GM12874 (cell line): ENCODE results near the gene NMT1.
A peak's percentile ranks its signal among the peaks of the same experiment; 100 is the strongest.

Experiments
- TF ChIP-seq, protein P1 (sequence below): IDR thresholded peaks from 2 replicates; pipeline ENCODE4 v1.5.1; 2011; ENCODE audit warnings: low read depth, mild to moderate bottlenecking, control low read depth, low read length, moderate library complexity; ENCODE audit not compliant: insufficient read depth

The NMT1 gene

DNA sequence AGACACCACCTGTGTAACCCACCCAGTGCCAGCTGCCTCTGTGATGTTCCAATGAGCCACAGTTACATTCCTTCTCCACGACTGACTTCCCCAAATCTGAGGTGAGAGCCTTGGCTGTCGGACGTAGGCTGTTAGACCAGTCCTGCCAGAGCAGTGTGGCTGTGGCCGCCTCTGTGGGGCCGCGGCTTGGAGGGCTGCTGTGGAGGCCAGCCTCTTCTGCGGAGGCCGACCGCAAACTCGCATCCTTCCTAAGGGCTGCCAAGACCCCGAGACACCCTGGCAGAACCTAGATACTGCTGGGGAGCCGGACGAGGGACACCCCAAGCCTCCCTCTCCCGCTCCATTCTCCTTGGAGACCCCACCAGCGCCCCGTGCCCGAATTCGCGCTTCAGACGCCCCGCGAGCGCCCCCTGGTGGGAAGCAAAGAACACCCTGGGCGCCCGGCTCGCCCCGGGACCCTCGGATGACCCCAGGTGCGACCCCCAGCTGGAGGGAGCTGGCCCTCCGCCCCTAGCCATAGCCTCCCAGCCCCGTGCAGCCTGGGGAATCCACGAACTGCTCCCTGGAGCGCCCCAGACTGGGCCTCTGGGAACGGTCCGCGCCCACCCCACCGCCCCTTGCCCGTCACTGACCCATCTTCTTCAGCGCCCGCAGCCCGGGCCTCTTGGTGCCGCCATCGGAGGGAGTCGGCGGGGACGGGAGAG, 70.7 kb downstream of the NMT1 start:
- TF ChIP-seq, protein P1, sequence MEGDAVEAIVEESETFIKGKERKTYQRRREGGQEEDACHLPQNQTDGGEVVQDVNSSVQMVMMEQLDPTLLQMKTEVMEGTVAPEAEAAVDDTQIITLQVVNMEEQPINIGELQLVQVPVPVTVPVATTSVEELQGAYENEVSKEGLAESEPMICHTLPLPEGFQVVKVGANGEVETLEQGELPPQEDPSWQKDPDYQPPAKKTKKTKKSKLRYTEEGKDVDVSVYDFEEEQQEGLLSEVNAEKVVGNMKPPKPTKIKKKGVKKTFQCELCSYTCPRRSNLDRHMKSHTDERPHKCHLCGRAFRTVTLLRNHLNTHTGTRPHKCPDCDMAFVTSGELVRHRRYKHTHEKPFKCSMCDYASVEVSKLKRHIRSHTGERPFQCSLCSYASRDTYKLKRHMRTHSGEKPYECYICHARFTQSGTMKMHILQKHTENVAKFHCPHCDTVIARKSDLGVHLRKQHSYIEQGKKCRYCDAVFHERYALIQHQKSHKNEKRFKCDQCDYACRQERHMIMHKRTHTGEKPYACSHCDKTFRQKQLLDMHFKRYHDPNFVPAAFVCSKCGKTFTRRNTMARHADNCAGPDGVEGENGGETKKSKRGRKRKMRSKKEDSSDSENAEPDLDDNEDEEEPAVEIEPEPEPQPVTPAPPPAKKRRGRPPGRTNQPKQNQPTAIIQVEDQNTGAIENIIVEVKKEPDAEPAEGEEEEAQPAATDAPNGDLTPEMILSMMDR: peak; percentile 81

DNA sequence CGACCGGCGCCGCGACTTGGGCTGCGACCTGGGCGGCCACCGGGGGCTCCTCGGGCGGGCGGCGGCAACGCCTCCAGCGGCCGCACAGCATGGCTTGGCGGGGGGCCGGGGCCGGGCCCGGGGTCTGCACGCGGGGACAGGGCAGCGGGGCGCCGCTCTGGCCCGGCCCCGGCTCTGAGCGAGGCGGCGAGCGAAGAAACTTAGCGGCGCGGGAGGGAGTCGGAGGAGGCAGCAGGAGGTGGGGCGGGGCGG, 71.1 kb downstream of the NMT1 start, which contains the start of gene PLCD3:
Gene PLCD3 (minus strand): TSS at position 196 of the 252 bp plus-strand sequence. CDS start 105 bp downstream, at position 91.
- TF ChIP-seq, protein P1: no peak

DNA sequence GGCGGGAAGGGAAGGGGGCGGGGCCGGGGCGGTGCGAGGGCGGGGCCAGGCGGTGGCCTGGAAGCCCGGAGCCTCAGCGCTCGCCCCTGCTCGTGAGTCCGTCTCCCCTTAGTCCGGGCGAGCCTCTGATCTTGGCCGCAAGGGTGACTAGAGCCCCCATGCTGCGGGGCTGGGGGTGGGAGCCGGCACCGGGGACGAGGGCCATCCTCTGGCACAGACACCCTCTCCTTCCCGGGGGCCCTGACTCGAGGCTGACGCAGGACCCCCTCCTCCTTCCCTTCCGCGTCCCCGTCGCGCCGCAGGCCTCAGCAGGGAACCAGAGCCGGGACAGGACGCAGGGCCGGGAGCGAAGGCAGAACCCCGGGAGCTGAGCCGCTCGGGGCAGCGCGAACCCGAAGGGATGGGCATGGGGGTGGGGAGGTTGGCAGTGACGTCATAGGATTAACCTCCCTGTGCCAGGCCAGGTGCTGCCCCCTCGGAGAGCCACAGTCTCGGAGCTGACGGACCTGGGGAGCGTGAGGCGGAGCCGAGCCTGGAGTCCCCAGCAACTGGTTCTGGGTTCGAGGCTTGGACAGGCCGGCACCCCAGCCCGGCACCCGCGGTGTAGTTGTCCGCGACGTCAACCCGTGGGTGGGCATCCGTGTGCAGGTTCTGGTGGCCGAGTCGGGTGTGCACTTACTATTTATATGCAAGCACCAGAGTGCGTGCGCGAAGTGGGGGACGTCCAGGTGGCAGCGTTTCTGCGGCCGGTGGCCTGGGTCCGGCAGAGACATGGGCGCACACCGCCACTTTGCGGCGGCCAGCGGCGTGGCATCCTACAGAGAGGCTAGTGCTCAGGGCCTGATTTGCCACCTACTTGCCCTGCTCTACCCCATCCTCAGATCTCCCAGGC, 71.7 kb downstream of the NMT1 start:
- TF ChIP-seq, protein P1: peak; percentile 95

DNA sequence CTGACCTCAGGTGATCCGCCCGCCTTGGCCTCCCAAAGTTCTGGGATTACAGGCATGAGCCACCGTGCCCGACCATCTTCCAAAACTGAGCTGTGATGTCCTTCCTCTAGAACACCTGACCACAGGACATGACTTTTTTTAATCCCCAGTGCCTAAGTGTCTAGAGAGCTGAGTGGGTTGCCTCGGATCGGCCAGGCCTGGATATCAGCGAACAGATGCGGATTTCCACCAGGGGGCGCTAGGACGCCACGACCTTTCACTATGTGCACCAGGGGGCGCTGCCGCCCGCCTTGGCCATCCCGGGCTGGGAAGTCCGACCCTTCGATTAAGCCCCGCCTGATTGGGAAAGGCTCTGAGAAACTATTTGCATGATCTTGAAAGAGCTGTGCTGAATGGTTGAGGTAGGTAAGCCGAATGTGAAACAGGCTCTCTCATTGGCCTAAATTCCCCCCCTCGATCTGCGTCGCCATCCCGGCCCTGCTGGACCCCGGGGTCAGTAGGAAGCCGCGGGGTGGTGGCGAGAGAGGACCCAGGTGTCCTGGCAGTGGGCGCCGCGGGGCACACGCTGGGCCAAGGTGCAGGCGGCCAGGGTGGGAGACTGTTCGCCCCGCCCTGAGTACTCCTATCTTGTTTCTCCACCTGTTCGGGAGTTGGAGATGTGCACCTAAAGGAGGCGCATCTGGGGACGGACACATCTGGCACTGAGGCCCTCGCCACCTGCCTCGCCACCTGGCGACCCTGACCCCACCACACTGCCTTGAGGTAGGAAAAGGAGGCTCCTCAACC, 74.3 kb downstream of the NMT1 start, which contains the start of gene ACBD4:
Gene ACBD4 (plus strand): TSS at position 496 of the 786 bp plus-strand sequence. CDS start 458 bp downstream, outside the sequence.
- TF ChIP-seq, protein P1: peak; percentile 100

DNA sequence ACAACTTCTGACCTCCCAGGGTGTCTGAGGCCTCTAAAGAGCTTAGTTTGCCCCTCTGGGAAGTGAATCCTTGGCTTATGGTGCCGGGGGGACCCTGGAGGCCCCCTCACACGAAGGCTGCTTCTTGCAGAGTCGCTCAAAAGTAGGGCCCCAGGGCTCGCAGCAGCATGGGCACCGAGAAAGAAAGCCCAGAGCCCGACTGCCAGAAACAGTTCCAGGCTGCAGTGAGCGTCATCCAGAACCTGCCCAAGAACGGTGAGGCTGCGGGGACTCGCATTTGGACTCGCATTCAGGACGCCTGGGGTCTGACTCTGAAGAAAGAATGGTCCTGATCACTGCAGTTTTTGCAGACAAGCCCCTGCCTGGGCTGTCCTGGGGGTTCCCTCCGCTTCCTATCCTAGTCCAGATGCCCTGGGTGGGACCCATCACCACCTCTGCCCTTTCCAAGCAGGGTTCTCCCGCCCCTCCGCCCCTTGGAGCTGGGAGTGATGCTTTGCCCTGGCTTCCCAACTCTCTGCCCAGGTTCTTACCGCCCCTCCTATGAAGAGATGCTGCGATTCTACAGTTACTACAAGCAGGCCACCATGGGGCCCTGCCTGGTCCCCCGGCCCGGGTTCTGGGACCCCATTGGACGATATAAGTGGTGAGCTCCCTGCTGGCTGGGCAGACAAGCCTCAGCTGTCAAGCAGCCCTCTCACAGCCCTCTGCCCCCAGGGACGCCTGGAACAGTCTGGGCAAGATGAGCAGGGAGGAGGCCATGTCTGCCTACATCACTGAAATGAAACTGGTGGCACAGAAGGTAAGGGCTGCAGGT, 75.1 kb downstream of the NMT1 start:
- TF ChIP-seq, protein P1: no peak

DNA sequence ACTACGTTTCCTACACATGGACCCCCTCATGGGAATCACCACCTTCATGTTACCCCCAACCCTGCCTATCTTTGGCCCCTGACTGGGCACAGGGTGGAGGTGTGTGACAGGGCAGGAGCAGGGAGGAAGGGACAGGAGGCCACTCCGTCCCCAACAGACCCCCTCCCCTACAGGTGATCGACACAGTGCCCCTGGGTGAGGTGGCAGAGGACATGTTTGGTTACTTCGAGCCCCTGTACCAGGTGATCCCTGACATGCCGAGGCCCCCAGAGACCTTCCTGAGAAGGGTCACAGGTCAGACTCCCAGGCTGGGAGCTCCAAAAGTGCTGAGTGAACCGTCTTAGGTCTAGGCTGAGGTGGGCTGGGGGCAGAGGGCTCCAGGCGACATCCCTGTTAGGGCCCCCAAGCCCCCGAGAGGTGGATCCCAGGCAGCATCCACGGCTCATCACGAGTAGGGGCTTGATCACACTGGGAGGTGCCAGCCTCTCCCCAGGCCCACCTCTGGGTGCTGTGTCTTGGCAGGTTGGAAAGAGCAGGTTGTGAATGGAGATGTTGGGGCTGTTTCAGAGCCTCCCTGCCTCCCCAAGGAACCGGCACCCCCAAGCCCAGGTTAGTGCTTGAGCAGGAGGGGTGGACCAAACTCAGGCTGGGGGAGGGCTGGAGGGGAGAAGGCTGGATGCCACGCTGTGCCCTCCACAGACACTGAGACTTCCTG, 75.9 kb downstream of the NMT1 start:
- TF ChIP-seq, protein P1: no peak
